Measurements from ENCODE around the gene MYLK3. TPM values are rescaled to one million over a fixed set of nuclear protein-coding genes. Genes with fewer than 3 reads are reported as not detected.
A peak's percentile ranks its signal among the peaks of the same experiment; 100 is the strongest.

Gene MYLK3
- polyA plus RNA-seq, 3 donors, result 0.32 TPM; not detected in 2

DNA sequence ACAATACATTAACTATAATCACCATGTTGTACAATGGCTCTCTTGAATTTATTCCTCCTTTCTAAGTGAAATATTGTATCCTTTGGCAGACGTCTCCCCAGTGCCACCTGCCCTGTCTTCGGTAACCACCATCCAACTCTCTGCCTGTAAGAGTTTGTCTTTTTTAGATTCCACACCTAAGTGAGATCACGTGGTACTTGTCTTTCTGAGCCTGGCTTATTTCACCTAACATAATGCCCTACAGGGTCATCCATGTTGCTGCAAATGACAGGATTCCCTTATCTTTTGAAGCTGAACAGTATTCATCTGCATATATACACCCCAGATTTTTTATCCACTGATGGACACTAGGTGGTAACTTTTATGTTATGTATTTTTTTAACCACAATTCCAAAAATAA lies 34.5 kb downstream of the MYLK3 start:
- Mint-ChIP-seq H3K27ac (peak overlapping the region in 3 of 7 donors; percentile 14 to 88 (median 79)), H3K36me3 (peaks cover 2% of the 10 kb centered on the region in 2 donors), H3K9me3 (peaks cover 0 to 3% (median 0%) of the 10 kb centered on the region in 7 donors), H3K4me3 (no peak overlapping the region), H3K27me3 (ENCODE audit: low read depth in 3 of 3) (peaks cover 0 to 7% (median 2%) of the 10 kb centered on the region in 3 donors), H3K4me1 (peaks cover 56% of the 10 kb centered on the region)
- no peak overlapping the region for H3K9ac ChIP-seq (ENCODE audit: insufficient read depth, low read length, poor library complexity, severe bottlenecking)
- no CpG with 5 or more reads among the region's 3 CpGs for WGBS (ENCODE audit: insufficient coverage)
- no peaks in the 10 kb centered on the region for H3K27me3 ChIP-seq (ENCODE audit: control insufficient read depth in 2 of 2, insufficient read depth in 2 of 2, low read length in 2 of 2)
- H3K79me2 ChIP-seq (ENCODE audit: insufficient read depth, low read length), result no peaks in the 10 kb centered on the region
- TF ChIP-seq, protein P1, sequence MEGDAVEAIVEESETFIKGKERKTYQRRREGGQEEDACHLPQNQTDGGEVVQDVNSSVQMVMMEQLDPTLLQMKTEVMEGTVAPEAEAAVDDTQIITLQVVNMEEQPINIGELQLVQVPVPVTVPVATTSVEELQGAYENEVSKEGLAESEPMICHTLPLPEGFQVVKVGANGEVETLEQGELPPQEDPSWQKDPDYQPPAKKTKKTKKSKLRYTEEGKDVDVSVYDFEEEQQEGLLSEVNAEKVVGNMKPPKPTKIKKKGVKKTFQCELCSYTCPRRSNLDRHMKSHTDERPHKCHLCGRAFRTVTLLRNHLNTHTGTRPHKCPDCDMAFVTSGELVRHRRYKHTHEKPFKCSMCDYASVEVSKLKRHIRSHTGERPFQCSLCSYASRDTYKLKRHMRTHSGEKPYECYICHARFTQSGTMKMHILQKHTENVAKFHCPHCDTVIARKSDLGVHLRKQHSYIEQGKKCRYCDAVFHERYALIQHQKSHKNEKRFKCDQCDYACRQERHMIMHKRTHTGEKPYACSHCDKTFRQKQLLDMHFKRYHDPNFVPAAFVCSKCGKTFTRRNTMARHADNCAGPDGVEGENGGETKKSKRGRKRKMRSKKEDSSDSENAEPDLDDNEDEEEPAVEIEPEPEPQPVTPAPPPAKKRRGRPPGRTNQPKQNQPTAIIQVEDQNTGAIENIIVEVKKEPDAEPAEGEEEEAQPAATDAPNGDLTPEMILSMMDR (IDR thresholded peaks at IDR 0.05), result no peak
- no peaks in the 10 kb centered on the region for H3K9me3 ChIP-seq (replicated peaks in 1 of 2; ENCODE audit: control insufficient read depth in 1 of 2, insufficient read depth in 1 of 2, low read length in 2 of 2)
- intact Hi-C loops (cut with micrococcal nuclease), result no loop called here
- H4K20me1 ChIP-seq (ENCODE audit: insufficient read depth, low read length), result no peaks in the 10 kb centered on the region
- H3K27ac ChIP-seq (ENCODE audit: low read depth in 1 of 2, low read length in 2 of 2), result peak overlapping the region in 1 of 2 donors; percentile 88
- H3K36me3 ChIP-seq (replicated peaks in 1 of 2; ENCODE audit: control insufficient read depth in 1 of 2, insufficient read depth in 2 of 2, low read length in 2 of 2), result no peaks in the 10 kb centered on the region
- H2AFZ ChIP-seq (ENCODE audit: insufficient read depth, low read depth, low read length, poor library complexity, severe bottlenecking), result no peak overlapping the region
- H3K4me1 ChIP-seq (ENCODE audit: control insufficient read depth in 1 of 2, insufficient read depth in 2 of 2, low read length in 2 of 2), result peaks cover 52 to 53% of the 10 kb centered on the region in 2 donors
- no peak overlapping the region for H3K4me2 ChIP-seq (replicated peaks; ENCODE audit: extremely low read depth, low read length, poor library complexity, severe bottlenecking)
- no peak for DNase-seq
- peak overlapping the region in 1 of 3 experiments; percentile 66 for H3K4me3 ChIP-seq (replicated peaks in 1 of 3; ENCODE audit: low read depth in 2 of 3, low read length in 3 of 3)

GRCh38 chr16:46712911-46713310 lies 35.2 kb downstream of the MYLK3 start:
- peak; percentile 18 to 63 (median 53) for DNase-seq
- Histone ChIP-seq H3K9ac (ENCODE audit: insufficient read depth, low read length, poor library complexity, severe bottlenecking) (peak overlapping the region; percentile 9), H3K4me3 (replicated peaks in 1 of 3; ENCODE audit: low read depth in 2 of 3, low read length in 3 of 3) (peak overlapping the region in 1 of 3 experiments; percentile 66), H2AFZ (ENCODE audit: insufficient read depth, low read depth, low read length, poor library complexity, severe bottlenecking) (no peak overlapping the region), H3K4me1 (ENCODE audit: control insufficient read depth in 1 of 2, insufficient read depth in 2 of 2, low read length in 2 of 2) (peaks cover 51 to 53% of the 10 kb centered on the region in 2 donors), H3K79me2 (ENCODE audit: insufficient read depth, low read length) (no peaks in the 10 kb centered on the region), H3K27ac (ENCODE audit: low read depth in 1 of 2, low read length in 2 of 2) (peak overlapping the region; percentile 66 to 88), H3K4me2 (replicated peaks; ENCODE audit: extremely low read depth, low read length, poor library complexity, severe bottlenecking) (peak overlapping the region; percentile 69), H3K27me3 (ENCODE audit: control insufficient read depth in 2 of 2, insufficient read depth in 2 of 2, low read length in 2 of 2) (no peaks in the 10 kb centered on the region), H3K9me3 (replicated peaks in 1 of 2; ENCODE audit: control insufficient read depth in 1 of 2, insufficient read depth in 1 of 2, low read length in 2 of 2) (no peaks in the 10 kb centered on the region), H4K20me1 (ENCODE audit: insufficient read depth, low read length) (no peaks in the 10 kb centered on the region), H3K36me3 (replicated peaks in 1 of 2; ENCODE audit: control insufficient read depth in 1 of 2, insufficient read depth in 2 of 2, low read length in 2 of 2) (no peaks in the 10 kb centered on the region)
- Mint-ChIP-seq H3K4me3 (peak overlapping the region; percentile 24 to 39), H3K27ac (peak overlapping the region; percentile 65 to 91 (median 88)), H3K27me3 (ENCODE audit: low read depth in 3 of 3) (peaks cover 0 to 7% (median 2%) of the 10 kb centered on the region in 3 donors), H3K9me3 (peaks cover 0 to 3% (median 0%) of the 10 kb centered on the region in 7 donors), H3K4me1 (peaks cover 56% of the 10 kb centered on the region), H3K36me3 (peaks cover 2% of the 10 kb centered on the region in 2 donors)
- no CpG with 5 or more reads among the region's 3 CpGs for WGBS (ENCODE audit: insufficient coverage)
- TF ChIP-seq, protein P1 (IDR thresholded peaks at IDR 0.05), result no peak
- intact Hi-C loops (cut with micrococcal nuclease), result no loop called here
